Rectal smooth muscle tissue (tissue), 1 donor: ENCODE results near the gene TMEM138.
"Not testable (repeated sequence)": the region's sequence is repeated elsewhere in the genome, so short reads cannot be mapped to it uniquely, and the experiment has no call there.

ENCODE experiments used
- H3K27ac ChIP-seq: one replicate; pipeline ENCODE4 v1.7.0; 2013; ENCODE audit warnings: low read depth, low read length, inconsistent platforms
- H3K27me3 ChIP-seq: one replicate; pipeline ENCODE4 v1.7.0; 2013; ENCODE audit warnings: low read length; ENCODE audit not compliant: control insufficient read depth, insufficient read depth
- H3K36me3 ChIP-seq: one replicate; pipeline ENCODE4 v1.7.0; 2013; ENCODE audit warnings: low read length; ENCODE audit not compliant: control insufficient read depth, insufficient read depth
- H3K4me1 ChIP-seq: one replicate; pipeline ENCODE4 v1.7.0; 2013; ENCODE audit warnings: low read length; ENCODE audit not compliant: control insufficient read depth, insufficient read depth
- H3K4me3 ChIP-seq: one replicate; pipeline ENCODE4 v1.7.0; 2013; ENCODE audit warnings: low read length
- H3K9ac ChIP-seq: one replicate; pipeline ENCODE4 v1.7.0; 2013; ENCODE audit warnings: low read length

Gene TMEM138

GRCh38 chr11:61377461-61378160 lies 15.4 kb downstream of the TMEM138 start:
- Histone ChIP-seq H3K36me3 (no peaks in the 10 kb centered on the region), H3K9ac (no peak overlapping the region), H3K27ac (no peak overlapping the region), H3K4me3 (no peak overlapping the region), H3K27me3 (no peaks in the 10 kb centered on the region), H3K4me1 (no peaks in the 10 kb centered on the region)

DNA sequence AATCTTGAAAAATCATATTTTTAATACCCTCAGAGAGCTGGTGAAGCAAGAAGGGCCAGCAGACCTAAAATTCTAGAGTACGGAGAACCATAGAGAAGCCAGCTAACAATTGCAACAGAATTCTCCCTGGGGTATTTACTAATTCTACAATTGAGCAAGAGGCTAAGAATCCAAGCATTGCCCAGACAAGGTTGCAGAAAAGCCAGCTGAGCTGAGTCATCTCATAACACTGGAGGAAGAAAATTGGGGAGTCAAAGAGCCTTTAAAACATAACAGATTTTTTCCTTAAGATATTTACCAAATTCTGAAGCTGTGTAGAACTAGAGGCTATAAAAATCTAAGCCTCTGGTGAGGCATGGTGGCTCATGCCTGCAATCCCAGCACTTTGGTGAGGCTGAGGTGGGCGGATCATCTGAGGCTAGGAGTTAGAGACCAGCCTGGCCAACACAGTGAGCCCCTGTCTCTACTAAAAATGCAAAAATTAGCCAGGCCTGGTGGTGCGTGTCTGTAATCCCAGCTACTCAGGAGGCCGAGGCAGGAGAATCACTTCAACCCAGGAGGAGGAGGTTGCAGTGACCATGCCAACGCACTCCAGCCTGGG lies 16.6 kb downstream of the TMEM138 start:
- no peaks in the 10 kb centered on the region for H3K4me1 ChIP-seq
- H3K4me3 ChIP-seq, result no peak overlapping the region
- no peak overlapping the region for H3K27ac ChIP-seq
- H3K9ac ChIP-seq, result no peak overlapping the region
- no peaks in the 10 kb centered on the region for H3K36me3 ChIP-seq
- H3K27me3 ChIP-seq, result no peaks in the 10 kb centered on the region

DNA sequence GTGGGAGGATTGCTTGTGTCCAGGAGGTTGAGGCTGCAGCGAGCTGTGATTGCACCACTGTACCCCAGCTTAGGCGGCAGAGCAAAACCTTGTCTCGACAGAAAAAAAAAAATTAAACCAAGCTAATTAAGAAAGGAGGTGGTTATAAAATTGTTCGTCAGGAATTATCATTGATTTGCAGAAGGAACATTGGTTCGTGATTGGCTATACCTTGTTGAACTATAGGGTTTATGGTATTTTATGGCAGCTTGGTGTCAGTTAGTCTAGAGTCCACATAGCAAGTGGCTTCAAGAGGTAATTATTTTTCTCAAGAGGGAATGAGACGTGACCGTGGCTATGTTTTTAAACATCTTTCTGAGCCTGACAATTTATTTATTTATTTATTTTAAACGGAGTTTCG lies 18.7 kb downstream of the TMEM138 start:
- H3K4me3 ChIP-seq, result no peak overlapping the region
- H3K27me3 ChIP-seq, result no peaks in the 10 kb centered on the region

GRCh38 chr11:61383859-61384258 lies 21.7 kb downstream of the TMEM138 start:
- not testable (repeated sequence) for H3K27ac ChIP-seq, H3K27me3 ChIP-seq, H3K4me3 ChIP-seq, H3K4me1 ChIP-seq, H3K36me3 ChIP-seq, H3K9ac ChIP-seq

More for the DNA sequence above, 18.7 kb downstream of the TMEM138 start:
- Histone ChIP-seq H3K36me3 (no peaks in the 10 kb centered on the region), H3K27ac (no peak overlapping the region), H3K4me1 (no peaks in the 10 kb centered on the region), H3K9ac (no peak overlapping the region)

- H3K9ac ChIP-seq, result no peak overlapping the region
- no peaks in the 10 kb centered on the region for H3K36me3 ChIP-seq
- no peaks in the 10 kb centered on the region for H3K4me1 ChIP-seq
- no peak overlapping the region for H3K4me3 ChIP-seq
- no peak overlapping the region for H3K27ac ChIP-seq
- no peaks in the 10 kb centered on the region for H3K27me3 ChIP-seq
Measured at GRCh38 chr11:61384271-61385242, 22.4 kb downstream of the TMEM138 start.

GRCh38 chr11:61390161-61390560 lies 28.0 kb downstream of the TMEM138 start:
- Histone ChIP-seq H3K4me1 (peaks cover 5% of the 10 kb centered on the region), H3K27ac (no peak overlapping the region), H3K36me3 (no peaks in the 10 kb centered on the region), H3K4me3 (no peak overlapping the region), H3K27me3 (no peaks in the 10 kb centered on the region), H3K9ac (no peak overlapping the region)

GRCh38 chr11:61392981-61393595 lies 30.9 kb downstream of the TMEM138 start:
- Histone ChIP-seq H3K9ac (peak overlapping the region; percentile 43), H3K4me3 (peak overlapping the region; percentile 92), H3K27me3 (no peaks in the 10 kb centered on the region), H3K27ac (peak overlapping the region; percentile 77), H3K4me1 (peaks cover 5% of the 10 kb centered on the region), H3K36me3 (peaks cover 4% of the 10 kb centered on the region)

DNA sequence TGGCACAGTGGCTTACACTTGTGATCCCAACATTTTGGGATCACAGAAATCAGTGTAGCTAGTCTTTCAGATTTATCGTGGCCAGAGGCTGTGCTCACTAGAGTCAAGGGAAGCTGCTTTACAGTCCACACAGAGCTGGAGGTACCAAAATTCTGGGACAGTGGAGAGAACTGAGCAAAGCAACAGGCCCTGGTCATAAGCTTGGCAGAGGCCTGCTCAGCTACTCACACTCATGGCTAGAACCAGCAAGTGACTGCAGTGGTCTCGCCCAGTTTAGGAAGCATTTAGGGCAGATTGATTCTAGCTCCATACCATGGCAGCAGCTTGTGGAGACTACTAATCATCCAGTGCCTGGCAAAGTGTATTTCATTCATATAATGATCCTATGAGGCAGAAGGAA lies 39.0 kb downstream of the TMEM138 start:
- no peak overlapping the region for H3K27ac ChIP-seq
- H3K4me3 ChIP-seq, result no peak overlapping the region
- H3K4me1 ChIP-seq, result no peaks in the 10 kb centered on the region
- H3K27me3 ChIP-seq, result no peaks in the 10 kb centered on the region
- no peak overlapping the region for H3K9ac ChIP-seq
- H3K36me3 ChIP-seq, result peaks cover 31% of the 10 kb centered on the region

GRCh38 chr11:61401573-61401972 lies 39.4 kb downstream of the TMEM138 start:
- Histone ChIP-seq H3K4me1 (no peaks in the 10 kb centered on the region), H3K27ac (no peak overlapping the region), H3K4me3 (no peak overlapping the region), H3K9ac (no peak overlapping the region), H3K27me3 (no peaks in the 10 kb centered on the region), H3K36me3 (peaks cover 31% of the 10 kb centered on the region)

- H3K27ac ChIP-seq, result no peak overlapping the region
- no peaks in the 10 kb centered on the region for H3K4me1 ChIP-seq
- no peak overlapping the region for H3K9ac ChIP-seq
- H3K4me3 ChIP-seq, result no peak overlapping the region
- H3K27me3 ChIP-seq, result no peaks in the 10 kb centered on the region
- peaks cover 31% of the 10 kb centered on the region for H3K36me3 ChIP-seq
Measured at GRCh38 chr11:61403658-61404057, 41.5 kb downstream of the TMEM138 start.

- Histone ChIP-seq H3K36me3 (peaks cover 31% of the 10 kb centered on the region), H3K27ac (no peak overlapping the region), H3K4me3 (no peak overlapping the region), H3K9ac (no peak overlapping the region), H3K4me1 (no peaks in the 10 kb centered on the region), H3K27me3 (no peaks in the 10 kb centered on the region)
Measured at GRCh38 chr11:61404103-61404502, 41.9 kb downstream of the TMEM138 start.

DNA sequence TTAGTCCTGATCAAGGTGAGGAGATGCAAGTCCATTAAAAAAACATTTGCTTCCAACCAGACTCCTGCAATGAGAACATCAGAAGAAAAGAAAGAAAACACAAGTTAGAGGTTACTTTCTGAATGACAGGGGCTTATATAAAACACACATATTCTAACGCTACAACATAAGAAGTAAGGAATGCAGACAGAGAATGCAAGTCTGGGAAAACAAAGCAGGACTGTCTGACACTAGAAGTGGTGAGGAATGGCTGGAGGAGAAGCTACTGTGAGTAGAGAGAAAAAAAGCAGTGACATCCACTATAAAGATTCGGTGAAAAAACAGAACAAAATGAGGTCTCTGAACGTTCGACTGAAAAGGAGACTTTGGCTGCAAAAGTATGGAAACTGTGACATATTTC lies 42.5 kb downstream of the TMEM138 start:
- Histone ChIP-seq H3K9ac (no peak overlapping the region), H3K27ac (no peak overlapping the region), H3K36me3 (peaks cover 31% of the 10 kb centered on the region), H3K4me1 (no peaks in the 10 kb centered on the region), H3K4me3 (no peak overlapping the region), H3K27me3 (no peaks in the 10 kb centered on the region)
